Adrenal gland (tissue), 12 donors: ENCODE data around the gene PPP2R2C. TPM values are rescaled to one million over a fixed set of nuclear protein-coding genes. Genes with fewer than 3 reads are reported as not detected.

Experiments used
- DNase-seq, 7 donors: peaks; one replicate each; pipeline ENCODE4 v3.0.0-alpha.2; 2019 to 2020
- H3K27ac ChIP-seq, 5 donors: fragments of 200-600 bp; sonication (generic) in 4 of 5; 1 replicate in 3 of 5; 2 replicates in 2 of 5; pipeline versions ENCODE4 v1.5.1 to v1.8.0; 2016 to 2020; ENCODE audit warnings: mild to moderate bottlenecking in 1 of 5
- H3K27me3 ChIP-seq: fragments of 200-600 bp; 2 replicates; pipeline ENCODE4 v1.8.0; 2021
- H3K36me3 ChIP-seq, 2 donors: fragments of 200-600 bp; replicated peaks in 1 of 2; 1 replicate in 1 of 2; 2 replicates in 1 of 2; pipeline versions ENCODE4 v1.5.1 to v1.8.0; 2018 to 2022
- H3K4me1 ChIP-seq, 2 donors: fragments of 200-600 bp; replicated peaks in 1 of 2; 1 replicate in 1 of 2; 2 replicates in 1 of 2; pipeline versions ENCODE4 v1.5.1 to v1.8.0; 2018 to 2021
- H3K4me3 ChIP-seq, 4 donors: fragments of 200-600 bp; sonication (generic) in 3 of 4; one replicate each; pipeline ENCODE4 v1.5.1; 2016 to 2018
- H3K9me3 ChIP-seq, 3 donors: fragments of 200-600 bp; sonication (generic) in 1 of 3; replicated peaks in 1 of 3; 1 replicate in 2 of 3; 2 replicates in 1 of 3; pipeline versions ENCODE4 v1.5.1 to v1.8.0; 2016 to 2021
- POLR2A ChIP-seq, 2 donors: fragments of 450-650 bp; IDR thresholded peaks; one replicate each; pipeline ENCODE4 v1.6.1; 2017; ENCODE audit warnings: antibody characterized with exemption in 2 of 2, mild to moderate bottlenecking in 2 of 2, moderate library complexity in 1 of 2
- WGBS, 4 donors: extraction: QIAGEN DNeasy Blood & Tissue Kit in 2 of 4; methylation state at CpG; one replicate each; pipeline versions ENCODE4 v1.1.5 to v1.1.7; 2013 to 2017; 5-methylcytosine and 5-hydroxymethylcytosine counted together
- intact Hi-C, 2 donors: fragments of 100-400 bp; cut with DNase I; formaldehyde crosslinking; loops; one replicate each; pipeline versions ENCODE4 v1.14.1 to v1.15.0; 2022 to 2023
- polyA plus RNA-seq, 3 donors: library from polyadenylated mRNA; stranded (reverse); fragments of 200-250 nt in 2 of 3; fragments of 350-450 nt in 1 of 3; fragmentation: Illumina TruSeq in 1 of 3; extraction: RNeasy Lipid Tissue Mini Kit (QIAGEN cat#74804) in 1 of 3; gene quantifications; one replicate each; pipeline ENCODE4 v1.2.3, GENCODE V29; 2013 to 2014
- total RNA-seq, 9 donors: library from RNA; depleted of rRNA in 4 of 9; stranded (reverse); fragments of >200 nt in 4 of 9; fragments of 120-200 nt in 1 of 9; fragmentation: NEBNext Ultra II Directional in 1 of 9; extraction: Animal tissue kit (Norgen Biotek cat#: 25700) in 1 of 9; gene quantifications; one replicate each; pipeline versions ENCODE4 v1.1.0 to v1.2.4, GENCODE V29; 2013 to 2023
- TF ChIP-seq, protein P1 (sequence below), 6 experiments: fragments of 450-650 bp in 4 of 6; fragments of 200-600 bp in 2 of 6; sonication (generic) in 1 of 6; IDR thresholded peaks; 1 replicate in 5 of 6; 2 replicates in 1 of 6; pipeline versions ENCODE4 v1.5.1 to v1.8.0; 2016 to 2021; ENCODE audit warnings: antibody characterized with exemption in 6 of 6, mild to moderate bottlenecking in 2 of 6, moderate library complexity in 1 of 6
- donor health status: healthy with polysubstance abuse.
- donor health status: Bipolar disorder and iron deficiency.
- donor health status: DM: yes; HTN: yes; CAD: no.
- donor health status: DM: no; HTN: no; CAD: no.
- donor health status: DM: no; HTN: no; CAD: no.
- donor health status: DM: yes; HTN: yes; CAD: no.

PPP2R2C gene
- total and polyA plus RNA-seq, 12 donors = 0.17 to 7.2 (median 2.0) TPM; not detected in 3

DNA sequence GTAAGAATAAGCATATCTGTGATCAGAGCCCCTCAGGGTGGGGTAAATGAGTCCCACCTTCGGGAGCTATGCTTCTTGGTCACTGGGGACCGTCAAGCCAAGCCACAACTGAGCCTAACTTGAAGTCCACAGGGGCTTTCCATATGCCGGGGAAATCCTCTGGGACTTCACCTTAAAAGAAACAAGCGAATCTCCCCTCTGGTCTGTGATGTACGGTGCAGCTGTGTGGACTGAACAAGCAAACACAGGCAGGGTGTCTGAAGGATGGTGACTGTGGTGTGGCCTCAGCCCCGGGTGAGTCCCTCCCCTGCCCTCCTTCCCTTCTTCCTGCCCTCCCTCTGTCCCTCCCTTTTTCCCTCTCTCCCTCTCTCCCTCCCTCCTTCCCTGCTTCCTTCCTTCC is 29.7 kb upstream of the PPP2R2C start:
- no peak for TF ChIP-seq POLR2A (IDR thresholded peaks at IDR 0.05)
- TF ChIP-seq, protein P1, sequence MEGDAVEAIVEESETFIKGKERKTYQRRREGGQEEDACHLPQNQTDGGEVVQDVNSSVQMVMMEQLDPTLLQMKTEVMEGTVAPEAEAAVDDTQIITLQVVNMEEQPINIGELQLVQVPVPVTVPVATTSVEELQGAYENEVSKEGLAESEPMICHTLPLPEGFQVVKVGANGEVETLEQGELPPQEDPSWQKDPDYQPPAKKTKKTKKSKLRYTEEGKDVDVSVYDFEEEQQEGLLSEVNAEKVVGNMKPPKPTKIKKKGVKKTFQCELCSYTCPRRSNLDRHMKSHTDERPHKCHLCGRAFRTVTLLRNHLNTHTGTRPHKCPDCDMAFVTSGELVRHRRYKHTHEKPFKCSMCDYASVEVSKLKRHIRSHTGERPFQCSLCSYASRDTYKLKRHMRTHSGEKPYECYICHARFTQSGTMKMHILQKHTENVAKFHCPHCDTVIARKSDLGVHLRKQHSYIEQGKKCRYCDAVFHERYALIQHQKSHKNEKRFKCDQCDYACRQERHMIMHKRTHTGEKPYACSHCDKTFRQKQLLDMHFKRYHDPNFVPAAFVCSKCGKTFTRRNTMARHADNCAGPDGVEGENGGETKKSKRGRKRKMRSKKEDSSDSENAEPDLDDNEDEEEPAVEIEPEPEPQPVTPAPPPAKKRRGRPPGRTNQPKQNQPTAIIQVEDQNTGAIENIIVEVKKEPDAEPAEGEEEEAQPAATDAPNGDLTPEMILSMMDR (IDR thresholded peaks at IDR 0.05) = no peak
- intact Hi-C loops = no loop called here
- H3K27ac ChIP-seq = no peak overlapping the region
- H3K9me3 ChIP-seq = peaks cover 0 to 13% (median 0%) of the 10 kb centered on the region in 3 donors
- H3K4me1 ChIP-seq = no peaks in the 10 kb centered on the region
- WGBS, 4 donors = 60 to 72% (median 67%) methylated on average over 6 of the region's 6 CpGs
- DNase-seq = peak in 1 of 7 donors; percentile 33
- no peaks in the 10 kb centered on the region for H3K27me3 ChIP-seq
- no peaks in the 10 kb centered on the region for H3K36me3 ChIP-seq
- no peak overlapping the region for H3K4me3 ChIP-seq

DNA sequence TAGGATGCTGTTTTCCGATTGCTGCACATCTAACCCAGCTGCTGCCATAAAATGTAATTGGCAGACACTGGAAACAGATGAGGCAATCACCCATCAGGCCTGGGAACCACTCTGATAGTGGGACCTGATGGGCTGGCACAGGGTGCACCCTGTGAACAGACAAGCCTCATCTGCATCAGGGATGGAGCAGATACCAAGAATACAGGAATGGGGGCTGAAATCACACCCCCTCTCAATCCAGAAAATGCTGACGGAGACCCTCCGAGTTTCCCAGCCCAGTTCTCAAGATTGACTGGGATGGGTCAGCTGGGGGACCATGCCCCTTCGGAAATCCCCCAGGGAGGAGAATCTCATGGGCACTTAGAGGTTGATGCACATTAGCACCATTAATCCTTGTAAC is 28.8 kb upstream of the PPP2R2C start:
- no peaks in the 10 kb centered on the region for H3K36me3 ChIP-seq
- intact Hi-C loops = no loop called here

DNA sequence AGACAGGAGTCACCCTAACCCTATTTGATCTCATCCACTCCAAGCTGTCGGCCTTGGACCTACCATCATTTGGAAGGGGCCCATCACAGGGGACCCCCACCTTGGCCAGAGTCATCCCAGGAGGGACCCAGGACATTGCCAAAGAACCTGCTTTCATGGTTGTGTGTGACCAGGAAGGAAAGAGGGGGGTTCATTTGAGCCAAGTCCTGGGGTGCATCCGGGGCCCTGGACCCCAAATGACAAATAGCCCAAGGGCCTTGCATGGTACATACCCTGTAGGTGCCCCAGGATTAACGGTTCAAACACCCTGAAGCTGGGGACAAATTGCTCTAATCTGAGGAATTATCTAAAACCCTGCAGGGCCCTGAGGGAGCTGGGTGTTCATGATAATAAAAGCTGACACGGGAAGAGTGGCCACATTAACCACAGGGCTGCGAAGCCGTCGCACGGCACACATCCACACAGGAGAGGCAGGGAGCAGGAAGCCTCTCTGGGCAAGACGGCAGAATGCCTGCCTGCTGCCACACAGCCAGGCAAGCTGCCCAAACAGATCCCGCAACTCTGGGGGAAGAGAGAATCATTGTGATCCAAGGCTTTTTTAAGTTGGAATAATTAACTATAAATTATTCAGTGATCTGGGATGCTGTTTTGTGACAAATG is 28.2 kb upstream of the PPP2R2C start:
- H3K27ac ChIP-seq = no peak overlapping the region
- peak in 1 of 7 donors; percentile 58 for DNase-seq
- peaks cover 0 to 13% (median 0%) of the 10 kb centered on the region in 3 donors for H3K9me3 ChIP-seq
- TF ChIP-seq, protein P1 (IDR thresholded peaks at IDR 0.05) = no peak
- TF ChIP-seq POLR2A (IDR thresholded peaks at IDR 0.05) = no peak
- intact Hi-C loops = no loop called here
- 54 to 68% (median 61%) methylated on average over 9 to 10 of the region's 10 CpGs for WGBS, 4 donors
- H3K4me1 ChIP-seq = no peaks in the 10 kb centered on the region
- no peak overlapping the region for H3K4me3 ChIP-seq
- H3K36me3 ChIP-seq = no peaks in the 10 kb centered on the region
- no peaks in the 10 kb centered on the region for H3K27me3 ChIP-seq

More for the DNA sequence above, 28.8 kb upstream of the PPP2R2C start:
- TF ChIP-seq POLR2A (IDR thresholded peaks at IDR 0.05) = no peak
- TF ChIP-seq, protein P1 (IDR thresholded peaks at IDR 0.05) = no peak
- no peaks in the 10 kb centered on the region for H3K27me3 ChIP-seq
- H3K4me1 ChIP-seq = no peaks in the 10 kb centered on the region
- H3K9me3 ChIP-seq = peaks cover 0 to 13% (median 0%) of the 10 kb centered on the region in 3 donors
- H3K27ac ChIP-seq = no peak overlapping the region
- DNase-seq = peak in 1 of 7 donors; percentile 49
- H3K4me3 ChIP-seq = no peak overlapping the region
- 53 to 75% (median 62%) methylated on average over 4 of the region's 4 CpGs for WGBS, 4 donors

DNA sequence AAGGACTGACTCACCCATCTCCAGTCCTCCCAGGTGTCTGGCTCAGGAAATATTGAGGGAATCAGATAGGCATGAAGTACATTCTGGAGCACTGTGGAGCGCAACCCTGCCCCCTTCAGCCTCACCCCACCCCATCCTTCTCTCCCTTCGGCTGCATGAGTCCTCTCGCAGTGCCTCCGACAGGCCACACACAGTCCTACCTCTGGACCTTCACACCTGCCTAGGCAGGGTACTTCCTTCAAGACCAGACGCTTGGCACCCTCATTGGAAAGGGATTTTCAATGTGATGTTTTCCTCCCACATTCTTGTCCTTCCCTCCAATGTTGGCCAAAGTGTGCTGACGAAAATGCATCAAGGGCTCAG is 26.8 kb upstream of the PPP2R2C start:
- peaks cover 4% of the 10 kb centered on the region for H3K27me3 ChIP-seq
- no peak overlapping the region for H3K4me3 ChIP-seq
- TF ChIP-seq, protein P1 (IDR thresholded peaks at IDR 0.05) = no peak
- TF ChIP-seq POLR2A (IDR thresholded peaks at IDR 0.05) = no peak
- DNase-seq = peak in 1 of 7 donors; percentile 31
- no peak overlapping the region for H3K27ac ChIP-seq
- H3K9me3 ChIP-seq = peaks cover 0 to 2% (median 0%) of the 10 kb centered on the region in 3 donors
- intact Hi-C loops = no loop called here
- no peaks in the 10 kb centered on the region for H3K4me1 ChIP-seq
- WGBS, 4 donors = 74 to 81% (median 75%) methylated on average over 6 of the region's 6 CpGs
- H3K36me3 ChIP-seq = no peaks in the 10 kb centered on the region
